Measurements from ENCODE around the gene HAND2.
A peak's percentile ranks its signal among the peaks of the same experiment; 100 is the strongest.

- TF ChIP-seq POLR2AphosphoS5 (IDR thresholded peaks at IDR 0.05), result no peak
- TF ChIP-seq POLR2A (IDR thresholded peaks at IDR 0.05), result peak in 1 of 2 donors; percentile 10
Observed at GRCh38 chr4:173524218-173525117, 5.6 kb downstream of the HAND2 start.
